ENCODE data around the gene KLF18. TPM values are rescaled to one million over a fixed set of nuclear protein-coding genes. Genes with fewer than 3 reads are reported as not detected.

The KLF18 gene
- total and polyA plus RNA-seq, 11 donors, result not detected

- DNase-seq, result no peak
- Histone ChIP-seq H3K4me1 (no peaks in the 10 kb centered on the region), H3K27ac (no peak overlapping the region), H3K36me3 (no peaks in the 10 kb centered on the region), H3K4me3 (no peak overlapping the region), H3K9me3 (no peaks in the 10 kb centered on the region), H3K27me3 (no peaks in the 10 kb centered on the region)
- intact Hi-C loops (cut with DNase I), result no loop called here
- no peak for TF ChIP-seq CTCF (IDR thresholded peaks at IDR 0.05)
- no peak for TF ChIP-seq POLR2A (IDR thresholded peaks at IDR 0.05)
- no peak for ATAC-seq
- 79 to 89% (median 84%) methylated on average over 7 of the region's 7 CpGs for WGBS, 4 donors
These were observed 27.3 kb downstream of the KLF18 start for GRCh38 chr1:44114098-44114497.

- Histone ChIP-seq H3K4me3 (no peak overlapping the region), H3K27me3 (no peaks in the 10 kb centered on the region), H3K9me3 (no peaks in the 10 kb centered on the region), H3K27ac (no peak overlapping the region), H3K4me1 (no peaks in the 10 kb centered on the region), H3K36me3 (no peaks in the 10 kb centered on the region)
- TF ChIP-seq CTCF (IDR thresholded peaks at IDR 0.05) (no peak), POLR2A (IDR thresholded peaks at IDR 0.05) (no peak)
- ATAC-seq (no peak), DNase-seq (no peak)
- intact Hi-C loops (cut with DNase I), result no loop called here
- WGBS, 4 donors, result 65 to 75% (median 69%) methylated on average over 2 of the region's 2 CpGs
These were observed 28.3 kb downstream of the KLF18 start for GRCh38 chr1:44113095-44113609.

GRCh38 chr1:44112486-44112885, 28.9 kb downstream of the KLF18 start:
- H3K9me3 ChIP-seq, result no peaks in the 10 kb centered on the region
- WGBS, 4 donors, result 79 to 88% (median 85%) methylated on average over 3 of the region's 3 CpGs
- H3K27ac ChIP-seq, result no peak overlapping the region
- no peaks in the 10 kb centered on the region for H3K4me1 ChIP-seq
- H3K27me3 ChIP-seq, result peaks cover 0 to 5% (median 0%) of the 10 kb centered on the region in 9 donors
- no peak overlapping the region for H3K4me3 ChIP-seq
- no peak for DNase-seq
- ATAC-seq, result no peak
- no peaks in the 10 kb centered on the region for H3K36me3 ChIP-seq
- TF ChIP-seq CTCF (IDR thresholded peaks at IDR 0.05), result no peak
- TF ChIP-seq POLR2A (IDR thresholded peaks at IDR 0.05), result no peak
- intact Hi-C loops (cut with DNase I), result no loop called here

- intact Hi-C loops (cut with DNase I), result no loop called here
- no peak for ATAC-seq
- 84 to 86% (median 84%) methylated on average over 4 of the region's 4 CpGs for WGBS, 4 donors
These were observed 29.6 kb downstream of the KLF18 start for GRCh38 chr1:44111861-44112260.

More at GRCh38 chr1:44111861-44112260, 29.6 kb downstream of the KLF18 start:
- no peak for DNase-seq
- no peak for TF ChIP-seq POLR2A (IDR thresholded peaks at IDR 0.05)
- TF ChIP-seq CTCF (IDR thresholded peaks at IDR 0.05), result no peak
- no peaks in the 10 kb centered on the region for H3K9me3 ChIP-seq
- H3K4me1 ChIP-seq, result no peaks in the 10 kb centered on the region
- no peak overlapping the region for H3K27ac ChIP-seq
- peaks cover 0 to 11% (median 0%) of the 10 kb centered on the region in 9 donors for H3K27me3 ChIP-seq
- H3K36me3 ChIP-seq, result no peaks in the 10 kb centered on the region
- no peak overlapping the region for H3K4me3 ChIP-seq

Measured in heart left ventricle (tissue), 16 donors.